HCT116 (cell line): Measurements from ENCODE around the gene KLF14. TPM values are rescaled to one million over a fixed set of nuclear protein-coding genes. Genes with fewer than 3 reads are reported as not detected.

ENCODE experiments used
- ATAC-seq: fragments of 200-7000 bp; cut with Tn5 transposase; 2 replicates; pipeline ENCODE4 v1.9.1; 2020; ENCODE audit warnings: mild to moderate bottlenecking, moderate library complexity
- BruUV-seq: library from RNA; stranded (reverse); fragments of 400-500 nt; replicated peaks from 2 replicates; lab custom pipeline; 2021; lab: Mats Ljungman, UMichigan
- CTCF ChIA-PET: fragments of 300-600 bp; sonication (Branson Sonifier 250); formaldehyde crosslinking; loops from one replicate; lab custom pipeline; 2021; ENCODE audit warnings: antibody characterized with exemption; lab: Charles Lee
- POLR2A ChIA-PET: fragments of 300-600, 350-600 bp; sonication (Branson Sonifier 250); formaldehyde crosslinking; loops from one replicate; lab custom pipeline; 2021; ENCODE audit warnings: antibody characterized with exemption; lab: Charles Lee
- RAD21 ChIA-PET, 2 experiments: fragments of 300-600 bp; sonication (Branson Sonifier 250); formaldehyde crosslinking; loops; one replicate each; lab custom pipeline; 2023; ENCODE audit warnings: low total read pairs in 2 of 2; ENCODE audit not compliant: uncharacterized antibody in 2 of 2, unreplicated experiment in 2 of 2, low non-redundant PET in 1 of 2; lab: Charles Lee
- DNase-seq: peaks from one replicate; pipeline ENCODE4 v3.0.0-alpha.2; 2010; ENCODE audit warnings: low read depth, low spot score
- H2AFZ ChIP-seq: fragments of 200-600 bp; shearing (Covaris generic), sonication (generic); 2 replicates; pipeline ENCODE4 v1.6.1; 2017; ENCODE audit warnings: low read depth, mixed run types, mixed read lengths, antibody characterized with exemption, low read length; ENCODE audit not compliant: poor library complexity, severe bottlenecking
- H3K27ac ChIP-seq: 2 replicates; pipeline ENCODE4 v1.5.1; 2012; ENCODE audit warnings: low read depth, low read length
- H3K27me3 ChIP-seq: fragments of 200-600 bp; sonication (generic); 2 replicates; pipeline ENCODE4 v1.6.1; 2016; ENCODE audit warnings: mixed run types, low read length, mixed read lengths; ENCODE audit not compliant: insufficient read depth
- H3K36me3 ChIP-seq, 2 experiments: fragments of 200-500 bp in 1 of 2; fragments of 200-600 bp in 1 of 2; sonication (Bioruptor generic) in 1 of 2; sonication (generic) in 1 of 2; 2 replicates each; pipeline versions ENCODE4 v1.5.1 to v1.6.1; 2014 to 2016; ENCODE audit warnings: low read length in 2 of 2, inconsistent platforms in 1 of 2, mixed read lengths in 1 of 2, mixed run types in 1 of 2; ENCODE audit not compliant: insufficient read depth in 2 of 2, control insufficient read depth in 1 of 2
- H3K4me1 ChIP-seq, 2 experiments: fragments of 200-600 bp in 1 of 2; sonication (generic) in 1 of 2; 2 replicates each; pipeline versions ENCODE4 v1.5.1 to v1.6.1; 2012 to 2017; ENCODE audit warnings: low read length in 2 of 2, inconsistent platforms in 1 of 2, mild to moderate bottlenecking in 1 of 2, mixed read lengths in 1 of 2, mixed run types in 1 of 2, moderate library complexity in 1 of 2; ENCODE audit not compliant: insufficient read depth in 2 of 2, control insufficient read depth in 1 of 2
- H3K4me2 ChIP-seq: fragments of 200-600 bp; sonication (generic); 2 replicates; pipeline ENCODE4 v1.6.1; 2017; ENCODE audit warnings: mixed run types, low read length, mixed read lengths
- H3K4me3 ChIP-seq, 2 experiments: fragments of 200-600 bp in 1 of 2; sonication (generic) in 1 of 2; replicated peaks in 1 of 2; 2 replicates each; pipeline ENCODE4 v1.5.1; 2011 to 2016; ENCODE audit warnings: low read length in 2 of 2, control low read depth in 1 of 2, low read depth in 1 of 2, mild to moderate bottlenecking in 1 of 2, mixed read lengths in 1 of 2, mixed run types in 1 of 2
- H3K79me2 ChIP-seq: fragments of 200-600 bp; sonication (generic); 2 replicates; pipeline ENCODE4 v1.6.1; 2017; ENCODE audit warnings: mild to moderate bottlenecking, mixed run types, low read length, moderate library complexity, mixed read lengths; ENCODE audit not compliant: insufficient read depth
- H3K9ac ChIP-seq: fragments of 200-600 bp; sonication (generic); 2 replicates; pipeline ENCODE4 v1.6.1; 2016; ENCODE audit warnings: low read length, mixed read lengths
- H3K9me2 ChIP-seq: fragments of 200-600 bp; sonication (generic), shearing (Covaris generic); 2 replicates; pipeline ENCODE4 v1.6.1; 2017; ENCODE audit warnings: mixed run types, mild to moderate bottlenecking, moderate library complexity; ENCODE audit not compliant: insufficient read depth
- H3K9me3 ChIP-seq, 2 experiments: fragments of 200-500 bp in 1 of 2; fragments of 200-600 bp in 1 of 2; sonication (Bioruptor generic) in 1 of 2; sonication (generic) in 1 of 2; 2 replicates each; pipeline ENCODE4 v1.6.1; 2014 to 2017; ENCODE audit warnings: low read length in 2 of 2, mixed read lengths in 2 of 2, inconsistent platforms in 1 of 2, low read depth in 1 of 2, mild to moderate bottlenecking in 1 of 2, mixed run types in 1 of 2, moderate library complexity in 1 of 2; ENCODE audit not compliant: control insufficient read depth in 1 of 2, insufficient read depth in 1 of 2
- H4K20me1 ChIP-seq: fragments of 200-600 bp; sonication (generic), shearing (Covaris generic); 2 replicates; pipeline ENCODE4 v1.6.1; 2017; ENCODE audit warnings: mixed run types, mild to moderate bottlenecking, moderate library complexity; ENCODE audit not compliant: insufficient read depth
- CBX3 ChIP-seq: IDR thresholded peaks from 2 replicates; pipeline ENCODE4 v1.6.1; 2012; ENCODE audit warnings: low read depth
- CEBPB ChIP-seq: IDR thresholded peaks from 2 replicates; pipeline ENCODE4 v1.6.1; 2012; ENCODE audit warnings: low read depth
- EGR1 ChIP-seq: IDR thresholded peaks from 2 replicates; pipeline ENCODE4 v1.6.1; 2012; ENCODE audit warnings: low read depth
- EZH2 ChIP-seq: fragments of 200-600 bp; sonication (generic); IDR thresholded peaks from 2 replicates; pipeline ENCODE4 v1.6.1; 2017; ENCODE audit warnings: antibody characterized with exemption, mixed run types
- POLR2A ChIP-seq: IDR thresholded peaks from 2 replicates; pipeline ENCODE4 v1.7.0; 2011; ENCODE audit warnings: borderline replicate concordance; ENCODE audit not compliant: insufficient read depth, insufficient read length; ENCODE audit errors: extremely low read depth
- SIN3A ChIP-seq: IDR thresholded peaks from 2 replicates; pipeline ENCODE4 v1.6.1; 2012; ENCODE audit warnings: low read depth
- TCF7L2 ChIP-seq: IDR thresholded peaks from 2 replicates; pipeline ENCODE4 v1.7.0; 2011; ENCODE audit warnings: borderline replicate concordance, inconsistent platforms; ENCODE audit not compliant: insufficient read depth, insufficient read length; ENCODE audit errors: extremely low read depth
- YY1 ChIP-seq: IDR thresholded peaks from 2 replicates; pipeline ENCODE4 v1.6.1; 2011; ENCODE audit warnings: low read length, low read depth, moderate library complexity, mild to moderate bottlenecking; ENCODE audit not compliant: insufficient replicate concordance; ENCODE audit errors: extremely low read depth
- ZNF274 ChIP-seq: fragments of 200-500 bp; sonication (Bioruptor generic); IDR thresholded peaks from 2 replicates; pipeline ENCODE4 v1.6.1; 2014; ENCODE audit warnings: mild to moderate bottlenecking, low read depth, low read length, inconsistent platforms
- intact Hi-C: fragments of 100-400 bp; cut with micrococcal nuclease; formaldehyde crosslinking; loops from 2 replicates; pipeline ENCODE4 v1.10.0; 2022
- total RNA-seq: library from RNA; stranded (reverse); gene quantifications from one replicate; pipeline ENCODE4 v1.2.1, GENCODE V29; 2021; ENCODE audit not compliant: unreplicated experiment
- TF ChIP-seq, protein P1 (sequence below): IDR thresholded peaks from 2 replicates; pipeline ENCODE4 v1.6.1; 2012; ENCODE audit warnings: low read depth

KLF14 gene
- total RNA-seq, 1 experiment from 2014 or later: 0.93 TPM

DNA sequence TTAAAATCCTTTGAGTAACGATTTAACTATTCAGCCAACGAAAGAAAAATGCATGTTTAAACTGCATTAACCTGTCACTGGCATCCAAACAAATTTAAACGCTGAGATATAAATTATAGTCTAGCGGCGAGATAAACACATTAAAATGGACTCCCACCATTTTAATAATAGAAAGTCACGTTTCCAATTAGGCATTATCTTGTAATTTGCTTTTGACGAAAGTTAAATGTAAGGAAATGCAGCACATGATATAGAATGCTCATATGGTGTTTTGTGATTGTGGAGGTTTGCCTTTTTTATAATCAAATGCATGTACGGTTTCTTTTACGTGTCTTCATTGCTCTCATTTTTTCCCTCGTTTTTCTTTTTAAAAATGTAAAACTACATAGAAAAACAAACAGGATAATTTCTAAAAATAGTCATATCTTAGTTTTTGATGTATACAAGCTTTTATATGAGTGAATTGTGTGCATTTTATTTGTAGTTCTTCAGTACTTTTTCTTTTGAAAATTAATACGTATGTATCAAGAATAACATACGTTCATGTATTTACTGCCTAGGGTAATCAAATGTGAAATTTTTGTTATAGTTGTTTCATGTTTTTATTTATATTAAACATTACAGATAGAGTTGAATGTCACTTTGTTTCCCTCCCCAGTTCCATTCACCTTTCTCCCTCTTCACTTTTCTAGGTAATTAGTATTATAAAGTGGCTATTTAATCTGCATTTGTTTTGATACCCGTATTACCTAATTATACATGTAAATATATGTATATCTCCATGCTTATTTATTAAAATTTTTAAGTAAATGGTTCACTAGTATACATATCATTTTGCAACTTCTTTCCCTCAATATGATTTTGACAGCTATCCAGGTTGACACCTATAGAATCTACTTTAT is 1.1 kb upstream of the KLF14 start:
- no peaks in the 10 kb centered on the region for H3K79me2 ChIP-seq
- H4K20me1 ChIP-seq: no peaks in the 10 kb centered on the region
- RAD21 ChIA-PET: no interaction called here
- H3K4me2 ChIP-seq: peak overlapping the region; percentile 74
- 0 out of 2 replicates have a peak overlapping the region, but pooled peaks have one; percentile 26 for H3K9ac ChIP-seq
- no peaks in the 10 kb centered on the region for H3K9me2 ChIP-seq
- H3K27me3 ChIP-seq: peaks cover 36% of the 10 kb centered on the region
- ATAC-seq (no peak), DNase-seq (no peak)
- no peak overlapping the region for H3K27ac ChIP-seq
- no peak for TF ChIP-seq EGR1
- no peak for TF ChIP-seq EZH2
- TF ChIP-seq TCF7L2: no peak
- no peak for TF ChIP-seq CEBPB
- no peak for TF ChIP-seq ZNF274
- TF ChIP-seq YY1: no peak
- TF ChIP-seq, protein P1, sequence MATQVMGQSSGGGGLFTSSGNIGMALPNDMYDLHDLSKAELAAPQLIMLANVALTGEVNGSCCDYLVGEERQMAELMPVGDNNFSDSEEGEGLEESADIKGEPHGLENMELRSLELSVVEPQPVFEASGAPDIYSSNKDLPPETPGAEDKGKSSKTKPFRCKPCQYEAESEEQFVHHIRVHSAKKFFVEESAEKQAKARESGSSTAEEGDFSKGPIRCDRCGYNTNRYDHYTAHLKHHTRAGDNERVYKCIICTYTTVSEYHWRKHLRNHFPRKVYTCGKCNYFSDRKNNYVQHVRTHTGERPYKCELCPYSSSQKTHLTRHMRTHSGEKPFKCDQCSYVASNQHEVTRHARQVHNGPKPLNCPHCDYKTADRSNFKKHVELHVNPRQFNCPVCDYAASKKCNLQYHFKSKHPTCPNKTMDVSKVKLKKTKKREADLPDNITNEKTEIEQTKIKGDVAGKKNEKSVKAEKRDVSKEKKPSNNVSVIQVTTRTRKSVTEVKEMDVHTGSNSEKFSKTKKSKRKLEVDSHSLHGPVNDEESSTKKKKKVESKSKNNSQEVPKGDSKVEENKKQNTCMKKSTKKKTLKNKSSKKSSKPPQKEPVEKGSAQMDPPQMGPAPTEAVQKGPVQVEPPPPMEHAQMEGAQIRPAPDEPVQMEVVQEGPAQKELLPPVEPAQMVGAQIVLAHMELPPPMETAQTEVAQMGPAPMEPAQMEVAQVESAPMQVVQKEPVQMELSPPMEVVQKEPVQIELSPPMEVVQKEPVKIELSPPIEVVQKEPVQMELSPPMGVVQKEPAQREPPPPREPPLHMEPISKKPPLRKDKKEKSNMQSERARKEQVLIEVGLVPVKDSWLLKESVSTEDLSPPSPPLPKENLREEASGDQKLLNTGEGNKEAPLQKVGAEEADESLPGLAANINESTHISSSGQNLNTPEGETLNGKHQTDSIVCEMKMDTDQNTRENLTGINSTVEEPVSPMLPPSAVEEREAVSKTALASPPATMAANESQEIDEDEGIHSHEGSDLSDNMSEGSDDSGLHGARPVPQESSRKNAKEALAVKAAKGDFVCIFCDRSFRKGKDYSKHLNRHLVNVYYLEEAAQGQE: no peak
- no peak for TF ChIP-seq POLR2A
- TF ChIP-seq SIN3A: no peak
- no peak for TF ChIP-seq CBX3
- intact Hi-C loops: no loop called here
- CTCF ChIA-PET: no interaction called here
- H3K4me1 ChIP-seq: peaks cover 5 to 13% of the 10 kb centered on the region in 2 experiments; a peak in 3 of 4 replicates
- H3K9me3 ChIP-seq: no peaks in the 10 kb centered on the region
- peak overlapping the region; percentile 66 for H2AFZ ChIP-seq
- BruUV-seq: TSS peak; percentile 32
- H3K4me3 ChIP-seq: peak overlapping the region; percentile 51 to 54
- no peaks in the 10 kb centered on the region for H3K36me3 ChIP-seq
- POLR2A ChIA-PET: no interaction called here
